RWPE2 (cell line): ENCODE measurements around the gene ZNF431.

ENCODE experiments used
- ATAC-seq: fragments of 200-7000 bp; cut with Tn5 transposase; 3 replicates; pipeline ENCODE4 v1.9.1; 2021; ENCODE audit warnings: low read depth
- DNase-seq: peaks from one replicate; pipeline ENCODE4 v3.0.0-alpha.2; 2020; ENCODE audit warnings: low spot score
- H3K27ac ChIP-seq: fragments of 450-650 bp; 2 replicates; pipeline ENCODE4 v1.5.1; 2017; ENCODE audit warnings: mild to moderate bottlenecking; ENCODE audit not compliant: poor library complexity, severe bottlenecking
- H3K27me3 ChIP-seq: fragments of 250-450 bp; sonication (Bioruptor Pico); 2 replicates; pipeline ENCODE4 v1.5.1; 2021; ENCODE audit warnings: mild to moderate bottlenecking, moderate library complexity; ENCODE audit not compliant: insufficient read depth, poor library complexity, severe bottlenecking
- H3K36me3 ChIP-seq: fragments of 250-450 bp; sonication (Bioruptor Pico); 2 replicates; pipeline ENCODE4 v1.5.1; 2020; ENCODE audit warnings: low read depth, mild to moderate bottlenecking, moderate library complexity
- H3K4me1 ChIP-seq: fragments of 250-450 bp; sonication (Bioruptor Pico); 2 replicates; pipeline ENCODE4 v1.5.1; 2021; ENCODE audit warnings: mild to moderate bottlenecking, moderate library complexity; ENCODE audit not compliant: insufficient read depth, poor library complexity, severe bottlenecking
- H3K4me3 ChIP-seq: fragments of 250-450 bp; sonication (Bioruptor Pico); 2 replicates; pipeline ENCODE4 v1.5.1; 2021; ENCODE audit warnings: mild to moderate bottlenecking, moderate library complexity; ENCODE audit not compliant: severe bottlenecking
- H3K9me3 ChIP-seq: fragments of 250-450 bp; sonication (Bioruptor Pico); 2 replicates; pipeline ENCODE4 v1.5.1; 2021; ENCODE audit warnings: mild to moderate bottlenecking, moderate library complexity; ENCODE audit not compliant: severe bottlenecking
- TF ChIP-seq, protein P1 (sequence below): fragments of 450-650 bp; IDR thresholded peaks from one replicate; pipeline ENCODE4 v1.5.1; 2017; ENCODE audit warnings: mild to moderate bottlenecking, moderate library complexity; ENCODE audit not compliant: poor library complexity, severe bottlenecking

Gene ZNF431

DNA sequence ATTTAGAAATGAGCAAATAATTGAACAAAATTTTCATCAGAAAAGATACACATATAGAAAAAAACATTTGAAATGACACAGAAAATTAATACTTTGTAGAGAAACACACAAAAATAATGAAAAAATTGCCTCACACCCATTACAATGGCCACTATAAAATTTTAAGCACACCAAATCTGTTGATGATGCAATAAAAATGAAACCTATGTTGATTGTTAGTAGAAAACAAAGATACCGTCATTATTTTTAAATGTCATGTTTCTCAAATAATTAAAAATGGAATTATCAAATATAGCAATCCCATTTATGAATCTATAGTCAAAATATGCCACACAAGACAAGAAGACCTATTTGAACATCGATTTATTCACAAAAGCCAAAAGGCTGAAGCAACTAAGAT lies 96.8 kb downstream of the ZNF431 start:
- Histone ChIP-seq H3K4me3 (no peak overlapping the region), H3K27ac (no peak overlapping the region), H3K9me3 (peaks cover 2% of the 10 kb centered on the region), H3K27me3 (no peaks in the 10 kb centered on the region), H3K36me3 (no peaks in the 10 kb centered on the region), H3K4me1 (no peaks in the 10 kb centered on the region)
- TF ChIP-seq, protein P1, sequence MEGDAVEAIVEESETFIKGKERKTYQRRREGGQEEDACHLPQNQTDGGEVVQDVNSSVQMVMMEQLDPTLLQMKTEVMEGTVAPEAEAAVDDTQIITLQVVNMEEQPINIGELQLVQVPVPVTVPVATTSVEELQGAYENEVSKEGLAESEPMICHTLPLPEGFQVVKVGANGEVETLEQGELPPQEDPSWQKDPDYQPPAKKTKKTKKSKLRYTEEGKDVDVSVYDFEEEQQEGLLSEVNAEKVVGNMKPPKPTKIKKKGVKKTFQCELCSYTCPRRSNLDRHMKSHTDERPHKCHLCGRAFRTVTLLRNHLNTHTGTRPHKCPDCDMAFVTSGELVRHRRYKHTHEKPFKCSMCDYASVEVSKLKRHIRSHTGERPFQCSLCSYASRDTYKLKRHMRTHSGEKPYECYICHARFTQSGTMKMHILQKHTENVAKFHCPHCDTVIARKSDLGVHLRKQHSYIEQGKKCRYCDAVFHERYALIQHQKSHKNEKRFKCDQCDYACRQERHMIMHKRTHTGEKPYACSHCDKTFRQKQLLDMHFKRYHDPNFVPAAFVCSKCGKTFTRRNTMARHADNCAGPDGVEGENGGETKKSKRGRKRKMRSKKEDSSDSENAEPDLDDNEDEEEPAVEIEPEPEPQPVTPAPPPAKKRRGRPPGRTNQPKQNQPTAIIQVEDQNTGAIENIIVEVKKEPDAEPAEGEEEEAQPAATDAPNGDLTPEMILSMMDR = no peak
- ATAC-seq (no peak), DNase-seq (no peak)
